ENCODE data around the gene CARD10. TPM values are rescaled to one million over a fixed set of nuclear protein-coding genes. Genes with fewer than 3 reads are reported as not detected.

Gene CARD10
- total and polyA plus RNA-seq, 2 of the 13 experiments (the other 11 are each of a cell fraction or from before 2014, with no cell fraction given), result 35.2 to 55.8 TPM

DNA sequence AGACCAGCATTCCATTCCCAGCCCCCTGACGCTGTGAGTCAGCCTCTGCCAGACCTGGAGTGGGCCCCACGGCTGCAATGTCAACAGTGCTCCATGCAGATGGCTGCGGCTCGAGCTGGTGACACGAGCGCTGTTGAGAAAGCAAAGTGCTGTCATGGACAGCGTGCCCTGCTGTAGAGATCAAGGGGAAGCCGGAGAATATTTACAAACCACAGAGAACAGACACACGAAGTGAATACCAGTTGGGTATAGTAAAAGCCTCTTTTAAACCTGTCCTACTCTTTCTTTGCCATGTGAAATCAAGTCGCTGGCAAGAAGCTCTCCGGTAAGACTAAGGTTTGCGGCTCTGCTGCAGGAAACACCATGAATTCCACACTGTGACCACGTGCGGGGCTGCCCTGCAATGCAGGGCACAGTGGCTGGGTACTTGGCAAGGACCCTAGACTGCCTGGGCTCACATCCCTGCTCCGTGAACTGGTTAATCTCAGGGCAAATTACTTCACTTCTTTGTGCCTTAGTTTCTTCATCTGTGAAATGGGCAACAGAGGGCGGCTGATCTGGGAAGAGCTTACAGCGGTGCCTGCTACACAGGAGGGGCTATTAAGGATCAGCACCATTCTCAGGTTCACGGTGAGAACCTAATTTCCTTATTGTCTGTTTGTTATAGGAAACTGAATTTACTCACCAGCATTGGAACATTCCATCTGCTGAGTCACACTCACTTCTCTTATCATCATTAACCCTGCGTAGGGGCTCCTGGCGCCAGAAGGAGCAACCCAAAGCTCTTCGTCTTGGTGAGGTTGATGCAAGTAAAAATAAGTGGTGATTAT, 64.1 kb downstream of the CARD10 start (continued):
- TF ChIP-seq ZSCAN25 (CRISPR knock-in tag; IDR thresholded peaks at IDR 0.05) (no peak), ZNF576 (CRISPR knock-in tag; IDR thresholded peaks at IDR 0.05) (no peak), NFYB (CRISPR knock-in tag; IDR thresholded peaks at IDR 0.05) (no peak), GLI4 (CRISPR knock-in tag; IDR thresholded peaks at IDR 0.05; ENCODE audit: borderline replicate concordance) (no peak), ZNF501 (CRISPR knock-in tag; IDR thresholded peaks at IDR 0.05) (peak; percentile 75; the same call in 1 of the 2 replicates), NR2F2 (IDR thresholded peaks at IDR 0.05; ENCODE audit: borderline replicate concordance, low read depth) (no peak), HES4 (CRISPR knock-in tag; IDR thresholded peaks at IDR 0.05; ENCODE audit: borderline replicate concordance) (no peak), ZHX1 (CRISPR knock-in tag; IDR thresholded peaks at IDR 0.05; ENCODE audit: low read depth) (no peak), ZNF143 (CRISPR knock-in tag; IDR thresholded peaks at IDR 0.05) (no peak), SMAD3 (CRISPR knock-in tag; IDR thresholded peaks at IDR 0.05) (peak; percentile 54; the same call in 1 of the 2 replicates), PAF1 (CRISPR knock-in tag; IDR thresholded peaks at IDR 0.05) (no peak), ZNF768 (CRISPR knock-in tag; IDR thresholded peaks at IDR 0.05) (no peak), PHB2 (IDR thresholded peaks at IDR 0.05; ENCODE audit: partially characterized antibody) (no peak), GFI1 (CRISPR knock-in tag; IDR thresholded peaks at IDR 0.05; ENCODE audit: borderline replicate concordance) (no peak), ZNF557 (CRISPR knock-in tag; IDR thresholded peaks at IDR 0.05) (no peak), EZH2 (conservative IDR thresholded peaks at IDR 0.05; ENCODE audit: low read depth, low read length) (no peak), ZNF713 (CRISPR knock-in tag; IDR thresholded peaks at IDR 0.05) (no peak), TAF1 (CRISPR knock-in tag; IDR thresholded peaks at IDR 0.05) (no peak), MTF2 (CRISPR knock-in tag; IDR thresholded peaks at IDR 0.05; ENCODE audit: borderline replicate concordance) (no peak)
- TF ChIP-seq, protein P1, sequence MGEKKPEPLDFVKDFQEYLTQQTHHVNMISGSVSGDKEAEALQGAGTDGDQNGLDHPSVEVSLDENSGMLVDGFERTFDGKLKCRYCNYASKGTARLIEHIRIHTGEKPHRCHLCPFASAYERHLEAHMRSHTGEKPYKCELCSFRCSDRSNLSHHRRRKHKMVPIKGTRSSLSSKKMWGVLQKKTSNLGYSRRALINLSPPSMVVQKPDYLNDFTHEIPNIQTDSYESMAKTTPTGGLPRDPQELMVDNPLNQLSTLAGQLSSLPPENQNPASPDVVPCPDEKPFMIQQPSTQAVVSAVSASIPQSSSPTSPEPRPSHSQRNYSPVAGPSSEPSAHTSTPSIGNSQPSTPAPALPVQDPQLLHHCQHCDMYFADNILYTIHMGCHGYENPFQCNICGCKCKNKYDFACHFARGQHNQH (CRISPR knock-in tag; IDR thresholded peaks at IDR 0.05), result peak; percentile 68; the same call in 1 of the 2 replicates
- TF ChIP-seq, protein P2, sequence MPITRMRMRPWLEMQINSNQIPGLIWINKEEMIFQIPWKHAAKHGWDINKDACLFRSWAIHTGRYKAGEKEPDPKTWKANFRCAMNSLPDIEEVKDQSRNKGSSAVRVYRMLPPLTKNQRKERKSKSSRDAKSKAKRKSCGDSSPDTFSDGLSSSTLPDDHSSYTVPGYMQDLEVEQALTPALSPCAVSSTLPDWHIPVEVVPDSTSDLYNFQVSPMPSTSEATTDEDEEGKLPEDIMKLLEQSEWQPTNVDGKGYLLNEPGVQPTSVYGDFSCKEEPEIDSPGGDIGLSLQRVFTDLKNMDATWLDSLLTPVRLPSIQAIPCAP (CRISPR knock-in tag; IDR thresholded peaks at IDR 0.05; ENCODE audit: low read depth), result no peak
- TF ChIP-seq, protein P3, sequence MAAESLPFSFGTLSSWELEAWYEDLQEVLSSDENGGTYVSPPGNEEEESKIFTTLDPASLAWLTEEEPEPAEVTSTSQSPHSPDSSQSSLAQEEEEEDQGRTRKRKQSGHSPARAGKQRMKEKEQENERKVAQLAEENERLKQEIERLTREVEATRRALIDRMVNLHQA (CRISPR knock-in tag; IDR thresholded peaks at IDR 0.05), result no peak

Data from HepG2 (cell line).